IPS-18a (cell line): ENCODE measurements around the gene VWA5B2.

Source experiments
- H3K27ac ChIP-seq: one replicate; pipeline ENCODE4 v1.5.1; 2013; ENCODE audit warnings: low read length
- H3K27me3 ChIP-seq: one replicate; pipeline ENCODE4 v1.6.1; 2013; ENCODE audit warnings: mild to moderate bottlenecking, low read length; ENCODE audit not compliant: control insufficient read depth, insufficient read depth
- H3K36me3 ChIP-seq: one replicate; pipeline ENCODE4 v1.6.1; 2013; ENCODE audit warnings: low read depth, low read length; ENCODE audit not compliant: control insufficient read depth
- H3K4me1 ChIP-seq: one replicate; pipeline ENCODE4 v1.6.1; 2013; ENCODE audit warnings: low read depth, low read length; ENCODE audit not compliant: control insufficient read depth
- H3K4me3 ChIP-seq: one replicate; pipeline ENCODE4 v1.5.1; 2013; ENCODE audit warnings: low read length
- H3K9ac ChIP-seq: one replicate; pipeline ENCODE4 v1.6.1; 2013; ENCODE audit warnings: mild to moderate bottlenecking, low read length, moderate library complexity
- H3K9me3 ChIP-seq: one replicate; pipeline ENCODE4 v1.6.1; 2013; ENCODE audit warnings: low read depth, low read length; ENCODE audit not compliant: control insufficient read depth

Gene VWA5B2

DNA sequence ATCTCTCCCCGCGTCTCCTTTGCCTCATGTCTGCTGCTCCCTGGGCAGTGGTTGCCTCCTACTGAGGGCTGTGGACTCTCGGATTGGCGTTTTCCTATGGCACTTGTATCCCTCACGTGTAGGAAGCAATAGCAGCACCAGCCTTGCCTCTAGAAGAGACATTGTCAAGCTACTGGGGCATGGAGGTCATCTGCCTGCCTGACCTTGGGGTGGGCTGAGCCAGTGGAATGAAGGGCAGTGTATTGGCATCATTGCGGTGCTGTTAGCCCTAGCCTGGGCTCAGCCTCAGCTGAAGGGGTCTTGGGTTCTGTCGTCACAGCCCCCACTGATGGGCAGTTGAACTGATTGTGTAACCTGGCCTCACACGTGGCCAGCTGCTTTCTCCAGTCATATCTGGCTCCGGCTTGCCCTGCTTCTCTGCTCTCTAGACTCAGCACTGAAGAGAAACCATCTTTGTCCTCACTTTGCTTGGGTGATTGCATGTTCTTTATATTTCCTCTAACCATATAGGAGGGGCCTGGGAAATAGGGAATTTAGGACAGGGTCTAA, 35.3 kb upstream of the VWA5B2 start:
- H3K27ac ChIP-seq, result no peak overlapping the region
- no peaks in the 10 kb centered on the region for H3K27me3 ChIP-seq
- no peak overlapping the region for H3K9ac ChIP-seq
- H3K9me3 ChIP-seq, result no peaks in the 10 kb centered on the region
- no peak overlapping the region for H3K4me3 ChIP-seq
- H3K36me3 ChIP-seq, result peaks cover 58% of the 10 kb centered on the region
- H3K4me1 ChIP-seq, result no peaks in the 10 kb centered on the region

DNA sequence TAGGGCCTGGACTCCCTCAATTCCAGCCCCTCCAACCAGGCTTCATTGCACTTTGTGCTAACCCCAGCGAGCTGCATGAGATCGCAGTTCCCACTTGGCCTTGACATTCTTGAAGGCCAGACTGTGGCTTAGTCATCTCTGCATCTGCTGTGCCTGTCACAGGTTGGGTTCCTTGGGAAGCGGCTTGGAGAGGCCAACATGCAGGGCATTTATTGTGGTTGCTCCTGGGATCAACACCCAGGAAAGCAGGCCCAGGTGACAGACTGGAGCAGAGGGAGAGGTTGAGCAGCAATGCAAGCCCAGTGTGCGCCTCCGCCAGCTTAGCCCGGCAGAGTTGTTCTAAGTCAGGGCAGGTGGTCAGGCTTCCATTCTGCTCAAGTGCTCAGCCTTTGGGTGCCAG, 32.8 kb upstream of the VWA5B2 start:
- no peak overlapping the region for H3K4me3 ChIP-seq
- no peak overlapping the region for H3K9ac ChIP-seq
- H3K4me1 ChIP-seq, result no peaks in the 10 kb centered on the region
- H3K9me3 ChIP-seq, result no peaks in the 10 kb centered on the region
- H3K36me3 ChIP-seq, result peaks cover 33% of the 10 kb centered on the region
- H3K27me3 ChIP-seq, result no peaks in the 10 kb centered on the region
- H3K27ac ChIP-seq, result no peak overlapping the region

DNA sequence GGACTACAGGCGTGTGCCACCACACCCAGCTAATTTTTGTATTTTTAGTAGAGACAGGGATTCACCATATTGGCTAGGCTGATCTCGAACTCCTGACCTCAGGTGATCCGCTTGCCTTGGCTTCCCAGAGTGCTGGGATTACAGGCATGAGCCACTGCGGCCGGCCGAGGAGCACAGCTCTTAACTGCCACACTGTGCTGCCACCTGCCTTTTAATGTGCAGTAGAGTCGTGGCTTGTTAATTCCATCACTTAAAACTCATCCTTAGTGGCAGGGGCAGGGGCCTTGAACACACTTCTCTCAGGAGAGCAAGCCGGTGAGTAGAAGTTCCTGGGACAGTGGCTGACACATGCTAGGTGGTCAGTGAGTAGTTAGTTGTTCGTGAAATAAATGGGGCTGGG, 30.9 kb upstream of the VWA5B2 start:
- Histone ChIP-seq H3K36me3 (peaks cover 16% of the 10 kb centered on the region), H3K4me3 (no peak overlapping the region), H3K9ac (no peak overlapping the region), H3K4me1 (no peaks in the 10 kb centered on the region), H3K27me3 (no peaks in the 10 kb centered on the region), H3K27ac (no peak overlapping the region), H3K9me3 (no peaks in the 10 kb centered on the region)

DNA sequence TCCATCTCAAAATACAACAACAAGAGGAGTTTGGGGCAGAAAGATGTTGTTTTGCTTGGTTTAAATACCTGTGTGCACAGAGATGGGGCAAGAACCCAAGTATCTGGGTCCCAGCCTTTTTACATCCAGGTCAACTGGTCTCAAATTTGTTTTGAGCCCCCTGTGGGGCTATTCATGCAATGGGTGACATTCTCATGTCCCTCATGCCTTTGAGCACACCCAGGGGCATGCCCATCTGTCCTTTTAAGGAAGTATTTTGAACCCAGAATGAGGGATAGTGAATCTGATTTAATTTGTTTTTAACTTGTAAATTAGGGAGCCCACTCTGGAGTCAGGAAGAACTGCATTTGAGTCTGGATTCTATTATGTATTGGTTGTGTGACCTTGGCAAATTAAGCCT, 28.6 kb upstream of the VWA5B2 start:
- Histone ChIP-seq H3K27ac (no peak overlapping the region), H3K9ac (no peak overlapping the region), H3K9me3 (no peaks in the 10 kb centered on the region), H3K4me3 (no peak overlapping the region), H3K36me3 (no peaks in the 10 kb centered on the region), H3K27me3 (no peaks in the 10 kb centered on the region), H3K4me1 (no peaks in the 10 kb centered on the region)

DNA sequence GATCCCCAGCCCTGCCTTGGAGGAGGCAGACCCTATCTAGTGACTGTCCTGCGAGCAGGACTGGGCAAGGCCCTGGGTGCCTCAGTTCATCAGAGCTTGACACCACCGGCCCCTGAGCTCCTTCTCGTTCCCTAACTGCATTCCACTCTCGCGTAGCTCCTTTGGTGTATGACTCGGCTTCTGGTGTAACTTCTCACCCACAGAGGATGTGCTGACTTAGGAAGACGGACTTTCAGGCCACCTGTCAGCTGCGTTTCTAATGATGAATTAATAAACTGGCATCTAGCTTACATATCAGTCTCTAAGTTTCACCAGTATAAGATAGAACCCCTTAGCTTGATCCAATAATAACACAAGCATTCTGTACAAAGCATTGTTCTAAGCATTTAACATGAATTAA, 25.9 kb upstream of the VWA5B2 start:
- no peaks in the 10 kb centered on the region for H3K9me3 ChIP-seq
- H3K27me3 ChIP-seq, result no peaks in the 10 kb centered on the region
- no peak overlapping the region for H3K27ac ChIP-seq
- H3K9ac ChIP-seq, result no peak overlapping the region
- no peak overlapping the region for H3K4me3 ChIP-seq
- H3K36me3 ChIP-seq, result no peaks in the 10 kb centered on the region
- no peaks in the 10 kb centered on the region for H3K4me1 ChIP-seq

DNA sequence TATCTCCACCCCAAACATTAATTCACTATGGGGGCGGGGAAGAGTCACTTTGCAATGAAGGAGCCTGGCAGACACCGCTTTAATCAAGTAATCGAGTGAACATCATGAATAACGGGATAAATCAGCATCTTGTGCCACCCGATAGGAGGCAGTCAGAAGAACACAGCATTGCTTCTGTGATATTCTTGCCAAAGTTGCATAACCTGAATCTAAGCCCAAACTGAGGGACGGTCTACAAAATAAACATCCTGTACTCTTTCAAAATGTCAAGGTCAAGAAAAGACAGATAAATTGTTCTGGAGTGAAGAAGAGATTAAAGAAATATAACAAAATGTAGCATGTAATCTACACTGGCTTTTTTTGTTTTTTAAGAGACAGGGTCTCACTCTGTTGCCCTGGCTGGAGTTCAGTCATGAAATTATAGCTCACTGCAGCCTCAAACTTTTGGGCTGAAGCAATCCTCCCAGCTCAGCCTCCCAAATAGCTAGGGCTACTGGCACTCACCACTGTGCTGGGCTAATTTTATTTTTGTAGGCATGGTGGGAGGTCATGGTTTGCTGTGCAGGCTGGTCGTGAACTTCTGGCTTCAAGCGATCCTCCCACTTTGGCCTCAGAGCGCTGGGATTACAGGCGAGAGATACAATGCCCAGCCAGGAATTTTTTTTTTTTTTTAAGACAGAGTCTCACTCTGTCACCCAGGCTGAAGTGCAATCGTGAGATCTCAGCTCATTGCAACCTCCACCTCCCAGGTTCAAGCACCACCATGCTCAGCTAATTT, 20.1 kb upstream of the VWA5B2 start:
- no peaks in the 10 kb centered on the region for H3K27me3 ChIP-seq
- H3K4me3 ChIP-seq, result no peak overlapping the region
- H3K4me1 ChIP-seq, result no peaks in the 10 kb centered on the region
- H3K9ac ChIP-seq, result no peak overlapping the region
- no peaks in the 10 kb centered on the region for H3K36me3 ChIP-seq
- H3K9me3 ChIP-seq, result no peaks in the 10 kb centered on the region
- no peak overlapping the region for H3K27ac ChIP-seq

DNA sequence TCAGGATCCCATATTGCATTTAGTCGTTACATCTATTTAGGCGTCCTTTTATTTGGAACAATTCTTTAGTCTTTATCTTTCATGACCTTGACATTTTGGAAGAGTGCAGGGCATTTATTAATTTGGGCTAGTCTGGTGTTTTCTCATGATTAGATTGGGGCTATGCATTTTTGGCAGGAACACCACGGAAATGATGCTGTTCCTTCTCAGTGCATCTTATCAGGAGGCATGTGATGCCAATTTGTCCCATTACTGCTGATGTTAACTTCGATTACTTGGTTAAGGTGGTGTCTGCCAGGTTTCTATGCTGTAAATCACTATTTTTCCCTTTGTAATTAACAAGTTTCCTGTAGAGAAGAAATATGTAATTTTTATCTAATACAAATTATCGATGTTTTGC, 18.1 kb upstream of the VWA5B2 start:
- H3K4me1 ChIP-seq, result no peaks in the 10 kb centered on the region
- H3K9me3 ChIP-seq, result no peaks in the 10 kb centered on the region
- no peaks in the 10 kb centered on the region for H3K27me3 ChIP-seq
- H3K4me3 ChIP-seq, result no peak overlapping the region
- no peak overlapping the region for H3K27ac ChIP-seq
- H3K36me3 ChIP-seq, result no peaks in the 10 kb centered on the region
- H3K9ac ChIP-seq, result no peak overlapping the region

DNA sequence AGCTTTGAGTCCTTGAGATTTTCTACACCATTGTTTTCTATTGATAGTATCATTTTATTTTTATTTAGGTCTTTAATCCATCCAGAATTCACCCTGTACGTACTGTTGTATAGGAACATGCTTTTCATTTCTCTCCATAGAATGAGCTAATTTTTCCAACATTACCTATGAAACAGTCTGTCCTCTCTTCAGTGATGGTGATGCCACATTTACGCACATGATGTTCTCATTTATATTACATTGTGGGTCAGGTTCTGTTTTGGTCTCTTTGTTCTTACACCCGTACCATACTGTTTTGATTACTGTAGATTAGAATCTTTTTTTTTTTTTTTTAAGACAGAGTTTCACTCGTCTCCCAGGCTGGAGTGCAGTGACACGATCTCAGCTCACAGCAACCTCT, 17.7 kb upstream of the VWA5B2 start:
- no peak overlapping the region for H3K9ac ChIP-seq
- H3K4me3 ChIP-seq, result no peak overlapping the region
- H3K4me1 ChIP-seq, result no peaks in the 10 kb centered on the region
- no peaks in the 10 kb centered on the region for H3K36me3 ChIP-seq
- no peaks in the 10 kb centered on the region for H3K27me3 ChIP-seq
- no peak overlapping the region for H3K27ac ChIP-seq
- no peaks in the 10 kb centered on the region for H3K9me3 ChIP-seq

DNA sequence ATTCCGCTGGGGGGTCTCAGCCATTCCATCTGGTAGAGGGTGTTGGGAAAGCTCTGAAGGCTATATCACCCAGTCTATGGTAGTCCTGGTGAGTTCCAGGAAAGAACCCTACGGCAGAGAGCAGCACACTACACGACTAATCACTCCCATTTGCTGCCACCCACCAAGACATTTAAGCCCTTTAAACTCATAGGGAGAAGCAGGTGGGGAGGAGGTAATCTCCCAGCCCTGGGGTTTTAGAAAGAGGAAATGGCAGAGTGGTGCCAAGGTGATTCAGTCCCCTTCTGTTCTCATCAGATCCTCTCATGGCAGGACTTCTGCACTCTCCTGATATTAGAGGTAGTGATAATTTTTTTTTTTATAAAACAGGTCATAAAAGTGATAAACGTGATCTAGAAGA, 10.6 kb upstream of the VWA5B2 start:
- H3K9me3 ChIP-seq, result no peaks in the 10 kb centered on the region
- no peak overlapping the region for H3K4me3 ChIP-seq
- H3K27me3 ChIP-seq, result no peaks in the 10 kb centered on the region
- H3K27ac ChIP-seq, result no peak overlapping the region
- H3K9ac ChIP-seq, result no peak overlapping the region
- H3K4me1 ChIP-seq, result no peaks in the 10 kb centered on the region
- no peaks in the 10 kb centered on the region for H3K36me3 ChIP-seq

DNA sequence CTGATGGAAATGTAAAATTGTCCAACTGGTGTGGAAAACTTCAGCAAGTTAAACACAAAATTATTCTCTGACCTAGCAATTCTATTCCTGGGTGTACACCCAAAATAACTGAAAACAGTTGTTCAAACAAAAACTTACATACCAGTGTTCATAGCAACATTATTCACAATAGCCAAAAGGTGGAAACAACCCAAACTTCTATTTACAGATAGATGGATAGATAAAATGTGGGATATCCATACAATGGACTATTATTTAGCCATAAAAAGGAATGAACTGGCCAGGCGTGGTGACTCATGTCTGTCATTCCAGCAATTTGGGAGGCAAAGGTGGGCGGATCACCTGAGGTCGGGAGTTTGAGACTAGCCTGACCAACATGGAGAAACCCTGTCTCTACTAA, 6.9 kb upstream of the VWA5B2 start:
- Histone ChIP-seq H3K9ac (no peak overlapping the region), H3K4me3 (no peak overlapping the region), H3K36me3 (no peaks in the 10 kb centered on the region), H3K4me1 (no peaks in the 10 kb centered on the region), H3K9me3 (no peaks in the 10 kb centered on the region), H3K27me3 (peaks cover 10% of the 10 kb centered on the region), H3K27ac (no peak overlapping the region)

DNA sequence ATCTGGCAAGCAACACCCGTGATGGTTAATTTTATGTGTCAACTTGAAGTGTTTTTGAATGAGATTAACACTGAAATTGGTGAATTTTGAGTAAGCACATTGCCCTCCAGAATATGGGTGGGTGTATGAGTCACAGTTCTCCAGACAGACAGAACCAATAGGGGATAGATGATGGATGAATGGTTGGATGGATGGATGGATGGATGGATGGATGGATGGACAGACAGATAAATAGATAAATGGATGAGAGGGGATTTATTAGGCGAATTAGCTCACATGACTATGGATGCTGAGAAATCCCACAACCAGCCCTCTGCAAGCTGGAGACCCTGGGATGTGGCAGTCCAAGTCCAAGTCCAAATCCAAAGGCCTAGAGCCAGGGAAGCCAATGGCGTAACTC, 5.4 kb upstream of the VWA5B2 start:
- no peaks in the 10 kb centered on the region for H3K36me3 ChIP-seq
- no peak overlapping the region for H3K4me3 ChIP-seq
- H3K4me1 ChIP-seq, result no peaks in the 10 kb centered on the region
- H3K27me3 ChIP-seq, result peaks cover 24% of the 10 kb centered on the region
- no peak overlapping the region for H3K27ac ChIP-seq
- H3K9ac ChIP-seq, result no peak overlapping the region
- H3K9me3 ChIP-seq, result no peaks in the 10 kb centered on the region

DNA sequence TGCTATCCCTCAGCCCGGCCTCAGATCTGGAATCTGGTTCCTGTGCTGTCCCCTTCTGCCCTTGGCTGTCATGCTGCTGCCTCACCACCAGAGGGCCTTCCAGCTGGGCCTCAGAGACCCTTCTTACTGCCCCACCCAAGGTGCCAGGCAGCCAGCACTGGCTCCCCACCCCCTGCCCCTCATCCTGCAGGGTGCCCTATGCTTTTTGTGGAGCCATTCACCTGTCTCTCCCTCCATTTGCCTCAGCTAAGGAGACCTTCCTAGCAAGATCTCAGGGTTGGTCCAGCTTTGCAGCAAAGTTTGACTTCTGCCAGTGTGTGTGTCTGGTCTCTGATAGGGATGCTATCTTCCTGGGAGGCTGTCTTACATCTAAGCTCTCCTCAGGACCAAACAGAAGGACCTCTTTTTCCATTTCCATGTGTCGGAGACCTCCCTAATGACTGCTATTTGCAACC, 1.9 kb upstream of the VWA5B2 start:
- Histone ChIP-seq H3K4me1 (no peaks in the 10 kb centered on the region), H3K4me3 (no peak overlapping the region), H3K36me3 (no peaks in the 10 kb centered on the region), H3K9ac (no peak overlapping the region), H3K9me3 (no peaks in the 10 kb centered on the region), H3K27ac (no peak overlapping the region), H3K27me3 (peaks cover 60% of the 10 kb centered on the region)
